Panc1 (cell line): ENCODE results near the gene ADSS2.

Experiments used
- CTCF ChIP-seq: fragments of 450-650 bp; IDR thresholded peaks from 2 replicates; pipeline ENCODE4 v1.5.1; 2017; ENCODE audit warnings: mild to moderate bottlenecking
- POLR2AphosphoS5 ChIP-seq: IDR thresholded peaks from 2 replicates; pipeline ENCODE4 v1.6.1; 2012; ENCODE audit warnings: mild to moderate bottlenecking, low read depth, low read length, moderate library complexity
- REST ChIP-seq, 2 experiments: IDR thresholded peaks; 2 replicates each; pipeline ENCODE4 v1.6.1; 2011 to 2012; ENCODE audit warnings: low read depth in 2 of 2, control low read depth in 1 of 2, low read length in 1 of 2, mild to moderate bottlenecking in 1 of 2, moderate library complexity in 1 of 2; ENCODE audit not compliant: insufficient read depth in 1 of 2
- TCF7L2 ChIP-seq: IDR thresholded peaks from 2 replicates; pipeline ENCODE4 v1.6.1; 2011; ENCODE audit warnings: mild to moderate bottlenecking, low read depth, low read length, inconsistent platforms

- TF ChIP-seq CTCF (no peak), REST (IDR thresholded peaks at IDR 0.05; ENCODE audit: insufficient read depth in 1 of 2, low read depth in 2 of 2, low read length in 1 of 2) (no peak), POLR2AphosphoS5 (no peak), TCF7L2 (no peak)
Observed at GRCh38 chr1:244460197-244460596, 8.5 kb upstream of the ADSS2 start.
